ENCODE results near the gene GTF3A.
A peak's percentile ranks its signal among the peaks of the same experiment; 100 is the strongest.
"Not testable (repeated sequence)": the region's sequence is repeated elsewhere in the genome, so short reads cannot be mapped to it uniquely, and the experiment has no call there.

Gene GTF3A

GRCh38 chr13:27424246-27425157 is at the start of gene GTF3A:
TSS of gene GTF3A (plus strand) at chr13:27424619.
- peak; percentile 97 for DNase-seq (ENCODE audit: low spot score)

- peak; percentile 90 for DNase-seq (ENCODE audit: low spot score)
Measured at GRCh38 chr13:27374650-27375049, 49.8 kb upstream of the GTF3A start.

- DNase-seq (ENCODE audit: low spot score), result peak; percentile 82
Measured at GRCh38 chr13:27375686-27376326, 48.6 kb upstream of the GTF3A start.

GRCh38 chr13:27379126-27379525 is 45.3 kb upstream of the GTF3A start:
- no peak for DNase-seq (ENCODE audit: low spot score)

- DNase-seq (ENCODE audit: low spot score), result peak; percentile 75
Measured at GRCh38 chr13:27379694-27380641, 44.5 kb upstream of the GTF3A start.

GRCh38 chr13:27381601-27382000 is 42.8 kb upstream of the GTF3A start:
- no peak for DNase-seq (ENCODE audit: low spot score)

GRCh38 chr13:27383104-27383921 is 41.1 kb upstream of the GTF3A start:
- no peak for DNase-seq (ENCODE audit: low spot score)

- DNase-seq (ENCODE audit: low spot score), result no peak
Measured at GRCh38 chr13:27384285-27384684, 40.1 kb upstream of the GTF3A start.

GRCh38 chr13:27388241-27388640 is 36.2 kb upstream of the GTF3A start:
- DNase-seq (ENCODE audit: low spot score), result no peak

GRCh38 chr13:27389891-27390290 is 34.5 kb upstream of the GTF3A start:
- no peak for DNase-seq (ENCODE audit: low spot score)

GRCh38 chr13:27391471-27391870 is 32.9 kb upstream of the GTF3A start:
- DNase-seq (ENCODE audit: low spot score), result no peak

GRCh38 chr13:27393101-27393500 is 31.3 kb upstream of the GTF3A start:
- no peak for DNase-seq (ENCODE audit: low spot score)

GRCh38 chr13:27395007-27395510 is 29.4 kb upstream of the GTF3A start:
- no peak for DNase-seq (ENCODE audit: low spot score)

GRCh38 chr13:27396252-27396846 is 28.1 kb upstream of the GTF3A start:
- DNase-seq (ENCODE audit: low spot score), result no peak

- no peak for DNase-seq (ENCODE audit: low spot score)
Measured at GRCh38 chr13:27398360-27398759, 26.1 kb upstream of the GTF3A start.

GRCh38 chr13:27400405-27400804 is 24.0 kb upstream of the GTF3A start:
- not testable (repeated sequence) for DNase-seq (ENCODE audit: low spot score)

- no peak for DNase-seq (ENCODE audit: low spot score)
Measured at GRCh38 chr13:27401210-27401609, 23.2 kb upstream of the GTF3A start.

GRCh38 chr13:27403203-27403678 is 21.2 kb upstream of the GTF3A start:
- DNase-seq (ENCODE audit: low spot score), result peak; percentile 87

- DNase-seq (ENCODE audit: low spot score), result no peak
Measured at GRCh38 chr13:27403727-27404385, 20.6 kb upstream of the GTF3A start.

- no peak for DNase-seq (ENCODE audit: low spot score)
Measured at GRCh38 chr13:27404680-27405079, 19.7 kb upstream of the GTF3A start.
